ENCODE measurements around the gene RASD2.

The RASD2 gene

DNA sequence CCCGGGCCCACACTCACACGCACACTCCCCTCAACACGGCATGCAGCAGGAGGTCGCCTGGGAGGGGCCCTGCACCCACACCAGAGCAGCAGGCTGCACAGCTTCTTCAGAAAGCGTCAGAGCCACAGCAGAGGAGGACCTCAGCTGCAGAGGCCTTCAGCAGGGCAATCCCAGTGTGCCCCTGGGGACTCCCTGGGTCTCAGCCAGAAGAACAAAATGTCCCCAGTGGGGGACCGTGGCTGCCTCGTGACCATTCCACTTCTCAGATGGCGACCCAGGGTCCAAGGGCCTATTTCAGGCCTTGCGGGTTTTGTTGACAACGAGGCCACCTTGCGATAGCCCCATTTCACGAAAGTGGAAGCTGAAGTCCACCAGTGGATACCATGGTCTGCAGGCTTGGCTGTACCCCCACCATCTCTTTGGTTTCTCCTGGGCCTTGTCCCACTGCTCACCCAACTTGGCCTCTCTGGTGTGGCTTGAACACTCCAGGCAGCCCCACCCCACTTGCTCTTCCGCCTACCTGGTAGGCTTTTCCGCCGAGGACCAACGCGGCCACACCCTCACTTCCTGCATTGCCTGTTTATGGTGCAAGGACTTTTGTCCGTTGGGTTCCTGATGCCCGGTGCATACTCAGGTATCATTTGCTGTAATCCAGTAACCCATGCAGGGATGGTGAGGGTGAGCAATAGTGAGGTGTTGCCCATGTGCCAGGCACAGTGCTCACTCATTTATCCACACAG is 38.4 kb downstream of the RASD2 start:
- Histone ChIP-seq H3K4me3 (ENCODE audit: low read length) (no peak overlapping the region), H3K27ac (ENCODE audit: low read length) (no peak overlapping the region), H3K9me3 (ENCODE audit: insufficient read depth, low read depth, low read length) (no peaks in the 10 kb centered on the region), H3K9ac (ENCODE audit: low read depth, low read length) (no peak overlapping the region), H3K27me3 (ENCODE audit: insufficient read depth, low read length) (no peaks in the 10 kb centered on the region), H3K36me3 (ENCODE audit: insufficient read depth, low read depth, low read length) (no peaks in the 10 kb centered on the region), H3K4me1 (ENCODE audit: insufficient read depth, low read length) (no peaks in the 10 kb centered on the region)

DNA sequence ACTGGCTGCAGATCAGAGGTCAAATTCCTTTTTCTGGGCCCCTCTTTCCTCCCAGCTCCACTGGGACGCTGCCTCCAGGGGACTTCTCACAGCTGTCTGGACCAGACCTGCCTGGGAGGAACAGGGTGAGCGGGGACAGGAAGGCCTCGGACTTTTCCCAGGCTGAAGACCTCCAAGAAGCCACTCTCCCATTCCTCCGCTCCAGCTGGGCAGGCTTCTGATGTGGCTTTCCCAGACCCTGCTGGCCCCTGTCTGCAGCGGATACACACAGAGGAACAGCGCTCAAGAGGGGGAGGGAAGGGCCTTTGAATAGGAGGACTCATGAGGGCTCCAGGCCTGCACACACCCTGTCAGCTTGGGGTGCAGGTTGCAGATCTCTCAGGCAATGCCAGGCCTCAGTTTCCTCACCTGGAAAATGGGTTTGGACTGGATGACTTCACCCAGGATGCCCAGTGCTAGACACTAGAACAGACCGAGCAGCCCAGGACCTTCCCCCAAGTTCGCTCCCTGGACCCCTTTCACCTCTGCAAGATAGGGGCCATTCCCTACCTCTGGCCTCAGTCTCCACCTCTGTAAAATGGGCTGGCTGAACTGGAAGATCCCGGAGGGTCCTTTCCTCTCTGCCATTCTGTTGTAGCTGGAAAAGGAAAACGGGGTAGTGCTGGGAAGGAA is 39.9 kb downstream of the RASD2 start:
- Histone ChIP-seq H3K27ac (ENCODE audit: low read length) (no peak overlapping the region), H3K9ac (ENCODE audit: low read depth, low read length) (no peak overlapping the region), H3K27me3 (ENCODE audit: insufficient read depth, low read length) (no peaks in the 10 kb centered on the region), H3K36me3 (ENCODE audit: insufficient read depth, low read depth, low read length) (no peaks in the 10 kb centered on the region), H3K4me3 (ENCODE audit: low read length) (no peak overlapping the region), H3K4me1 (ENCODE audit: insufficient read depth, low read length) (no peaks in the 10 kb centered on the region), H3K9me3 (ENCODE audit: insufficient read depth, low read depth, low read length) (no peaks in the 10 kb centered on the region)

GRCh38 chr22:35581023-35581413 is 40.4 kb downstream of the RASD2 start:
- Histone ChIP-seq H3K9ac (ENCODE audit: low read depth, low read length) (no peak overlapping the region), H3K4me3 (ENCODE audit: low read length) (no peak overlapping the region), H3K9me3 (ENCODE audit: insufficient read depth, low read depth, low read length) (no peaks in the 10 kb centered on the region), H3K27ac (ENCODE audit: low read length) (no peak overlapping the region), H3K4me1 (ENCODE audit: insufficient read depth, low read length) (no peaks in the 10 kb centered on the region), H3K27me3 (ENCODE audit: insufficient read depth, low read length) (no peaks in the 10 kb centered on the region), H3K36me3 (ENCODE audit: insufficient read depth, low read depth, low read length) (no peaks in the 10 kb centered on the region)

DNA sequence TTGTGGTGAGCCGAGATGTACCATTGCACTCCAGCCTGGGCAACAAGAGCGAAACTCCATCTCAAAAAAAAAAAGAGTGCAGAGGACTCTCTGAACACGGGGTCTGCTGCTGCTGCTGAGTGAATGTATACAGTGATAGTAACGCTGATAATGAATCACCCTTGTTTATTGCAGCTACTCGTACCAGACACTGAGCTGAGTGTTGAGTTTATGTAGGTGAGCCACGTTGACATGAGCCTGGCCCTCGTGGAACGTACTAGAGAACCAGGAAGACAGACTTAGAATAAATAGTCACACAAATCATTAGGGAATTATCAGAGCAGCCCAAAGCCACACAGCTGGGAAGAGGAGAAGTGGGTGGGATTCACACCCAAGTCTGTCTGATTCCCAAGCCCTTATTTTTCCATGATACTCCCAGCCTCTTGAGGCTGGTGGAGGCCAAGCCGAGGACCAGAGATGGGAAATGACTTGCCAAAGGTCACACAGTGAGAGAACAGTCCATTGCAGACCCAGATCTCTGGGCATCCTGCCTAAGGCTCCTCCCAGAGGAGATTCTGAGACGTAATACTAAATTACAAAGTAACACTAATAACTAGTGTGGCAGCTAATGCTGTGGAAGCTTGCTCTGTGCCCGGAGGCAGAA is 41.7 kb downstream of the RASD2 start:
- no peak overlapping the region for H3K4me3 ChIP-seq (ENCODE audit: low read length)
- H3K36me3 ChIP-seq (ENCODE audit: insufficient read depth, low read depth, low read length) = no peaks in the 10 kb centered on the region
- no peaks in the 10 kb centered on the region for H3K4me1 ChIP-seq (ENCODE audit: insufficient read depth, low read length)
- no peak overlapping the region for H3K9ac ChIP-seq (ENCODE audit: low read depth, low read length)
- H3K9me3 ChIP-seq (ENCODE audit: insufficient read depth, low read depth, low read length) = no peaks in the 10 kb centered on the region
- no peak overlapping the region for H3K27ac ChIP-seq (ENCODE audit: low read length)
- H3K27me3 ChIP-seq (ENCODE audit: insufficient read depth, low read length) = no peaks in the 10 kb centered on the region

- Histone ChIP-seq H3K36me3 (ENCODE audit: insufficient read depth, low read depth, low read length) (no peaks in the 10 kb centered on the region), H3K4me1 (ENCODE audit: insufficient read depth, low read length) (no peaks in the 10 kb centered on the region), H3K9ac (ENCODE audit: low read depth, low read length) (no peak overlapping the region), H3K27me3 (ENCODE audit: insufficient read depth, low read length) (no peaks in the 10 kb centered on the region), H3K4me3 (ENCODE audit: low read length) (no peak overlapping the region), H3K27ac (ENCODE audit: low read length) (no peak overlapping the region), H3K9me3 (ENCODE audit: insufficient read depth, low read depth, low read length) (no peaks in the 10 kb centered on the region)
These were observed 42.4 kb downstream of the RASD2 start for GRCh38 chr22:35582861-35583670.

- Histone ChIP-seq H3K4me3 (ENCODE audit: low read length) (no peak overlapping the region), H3K4me1 (ENCODE audit: insufficient read depth, low read length) (no peaks in the 10 kb centered on the region), H3K9ac (ENCODE audit: low read depth, low read length) (no peak overlapping the region), H3K9me3 (ENCODE audit: insufficient read depth, low read depth, low read length) (no peaks in the 10 kb centered on the region), H3K27me3 (ENCODE audit: insufficient read depth, low read length) (no peaks in the 10 kb centered on the region), H3K36me3 (ENCODE audit: insufficient read depth, low read depth, low read length) (no peaks in the 10 kb centered on the region), H3K27ac (ENCODE audit: low read length) (no peak overlapping the region)
These were observed 46.1 kb downstream of the RASD2 start for GRCh38 chr22:35586771-35587170.

- H3K27ac ChIP-seq (ENCODE audit: low read length) = no peak overlapping the region
- no peaks in the 10 kb centered on the region for H3K4me1 ChIP-seq (ENCODE audit: insufficient read depth, low read length)
- H3K9me3 ChIP-seq (ENCODE audit: insufficient read depth, low read depth, low read length) = no peaks in the 10 kb centered on the region
- H3K4me3 ChIP-seq (ENCODE audit: low read length) = no peak overlapping the region
- H3K9ac ChIP-seq (ENCODE audit: low read depth, low read length) = no peak overlapping the region
- H3K36me3 ChIP-seq (ENCODE audit: insufficient read depth, low read depth, low read length) = no peaks in the 10 kb centered on the region
- H3K27me3 ChIP-seq (ENCODE audit: insufficient read depth, low read length) = no peaks in the 10 kb centered on the region
These were observed 46.8 kb downstream of the RASD2 start for GRCh38 chr22:35587447-35587870.

DNA sequence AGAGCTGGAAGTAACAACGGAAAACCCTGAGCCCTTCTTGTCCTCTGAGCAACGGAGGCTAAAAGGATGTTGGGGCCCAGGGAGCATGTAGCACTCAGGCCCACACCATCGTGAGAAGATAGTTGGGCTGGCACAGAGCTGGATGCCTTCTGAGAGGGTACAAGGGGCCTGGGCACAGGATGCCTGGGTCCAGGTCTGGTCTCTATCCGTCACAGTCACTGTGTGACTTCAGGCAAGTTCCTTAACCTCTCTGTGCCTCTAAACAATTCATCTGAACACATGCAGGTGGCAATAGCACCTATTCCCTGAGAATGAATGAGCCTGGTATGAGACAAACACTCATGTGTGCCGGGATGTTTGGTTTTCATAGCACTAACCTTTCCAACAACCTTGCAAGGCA is 47.3 kb downstream of the RASD2 start:
- no peaks in the 10 kb centered on the region for H3K4me1 ChIP-seq (ENCODE audit: insufficient read depth, low read length)
- H3K27me3 ChIP-seq (ENCODE audit: insufficient read depth, low read length) = no peaks in the 10 kb centered on the region
- H3K27ac ChIP-seq (ENCODE audit: low read length) = no peak overlapping the region
- H3K36me3 ChIP-seq (ENCODE audit: insufficient read depth, low read depth, low read length) = no peaks in the 10 kb centered on the region
- no peak overlapping the region for H3K4me3 ChIP-seq (ENCODE audit: low read length)
- H3K9me3 ChIP-seq (ENCODE audit: insufficient read depth, low read depth, low read length) = no peaks in the 10 kb centered on the region
- no peak overlapping the region for H3K9ac ChIP-seq (ENCODE audit: low read depth, low read length)

DNA sequence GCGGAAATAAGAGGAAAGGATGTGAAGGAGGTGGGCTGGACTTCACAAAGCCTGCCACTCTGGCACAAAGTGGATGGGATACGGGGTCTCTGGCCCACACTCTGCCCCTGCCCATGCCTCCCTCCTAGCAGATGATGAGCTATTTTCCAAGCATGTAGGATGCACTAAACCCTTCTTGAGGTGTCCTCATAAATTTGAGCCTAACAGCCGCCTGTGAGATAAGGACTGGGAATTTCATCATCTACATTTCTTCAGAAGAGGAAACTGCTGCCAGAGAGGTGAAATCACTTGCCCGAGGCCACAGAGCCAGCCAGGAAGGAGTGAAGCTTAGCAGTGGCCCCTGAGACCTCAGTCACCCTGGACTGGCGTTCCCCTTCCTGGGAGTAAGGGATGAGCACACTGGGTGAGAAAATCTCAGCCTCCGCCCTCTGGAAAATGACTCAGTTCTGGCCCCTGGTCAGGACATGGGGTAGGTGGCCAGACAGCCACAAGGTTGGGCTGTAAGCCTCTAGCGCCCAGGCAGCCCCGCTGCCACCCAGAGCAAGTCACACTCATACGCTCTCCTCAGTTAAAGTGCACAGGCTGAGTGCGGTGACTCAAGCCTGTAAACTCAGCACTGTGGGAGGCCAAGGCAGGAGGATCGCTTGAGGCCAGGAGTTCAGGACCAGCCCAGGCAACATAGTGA is 48.6 kb downstream of the RASD2 start:
- no peaks in the 10 kb centered on the region for H3K9me3 ChIP-seq (ENCODE audit: insufficient read depth, low read depth, low read length)
- H3K4me3 ChIP-seq (ENCODE audit: low read length) = no peak overlapping the region
- H3K9ac ChIP-seq (ENCODE audit: low read depth, low read length) = no peak overlapping the region
- no peaks in the 10 kb centered on the region for H3K27me3 ChIP-seq (ENCODE audit: insufficient read depth, low read length)
- H3K27ac ChIP-seq (ENCODE audit: low read length) = no peak overlapping the region
- H3K36me3 ChIP-seq (ENCODE audit: insufficient read depth, low read depth, low read length) = no peaks in the 10 kb centered on the region
- H3K4me1 ChIP-seq (ENCODE audit: insufficient read depth, low read length) = no peaks in the 10 kb centered on the region

GRCh38 chr22:35589756-35590093 is 49.1 kb downstream of the RASD2 start:
- Histone ChIP-seq H3K27ac (ENCODE audit: low read length) (no peak overlapping the region), H3K4me3 (ENCODE audit: low read length) (no peak overlapping the region), H3K4me1 (ENCODE audit: insufficient read depth, low read length) (no peaks in the 10 kb centered on the region), H3K9ac (ENCODE audit: low read depth, low read length) (no peak overlapping the region), H3K9me3 (ENCODE audit: insufficient read depth, low read depth, low read length) (no peaks in the 10 kb centered on the region), H3K27me3 (ENCODE audit: insufficient read depth, low read length) (no peaks in the 10 kb centered on the region), H3K36me3 (ENCODE audit: insufficient read depth, low read depth, low read length) (no peaks in the 10 kb centered on the region)

DNA sequence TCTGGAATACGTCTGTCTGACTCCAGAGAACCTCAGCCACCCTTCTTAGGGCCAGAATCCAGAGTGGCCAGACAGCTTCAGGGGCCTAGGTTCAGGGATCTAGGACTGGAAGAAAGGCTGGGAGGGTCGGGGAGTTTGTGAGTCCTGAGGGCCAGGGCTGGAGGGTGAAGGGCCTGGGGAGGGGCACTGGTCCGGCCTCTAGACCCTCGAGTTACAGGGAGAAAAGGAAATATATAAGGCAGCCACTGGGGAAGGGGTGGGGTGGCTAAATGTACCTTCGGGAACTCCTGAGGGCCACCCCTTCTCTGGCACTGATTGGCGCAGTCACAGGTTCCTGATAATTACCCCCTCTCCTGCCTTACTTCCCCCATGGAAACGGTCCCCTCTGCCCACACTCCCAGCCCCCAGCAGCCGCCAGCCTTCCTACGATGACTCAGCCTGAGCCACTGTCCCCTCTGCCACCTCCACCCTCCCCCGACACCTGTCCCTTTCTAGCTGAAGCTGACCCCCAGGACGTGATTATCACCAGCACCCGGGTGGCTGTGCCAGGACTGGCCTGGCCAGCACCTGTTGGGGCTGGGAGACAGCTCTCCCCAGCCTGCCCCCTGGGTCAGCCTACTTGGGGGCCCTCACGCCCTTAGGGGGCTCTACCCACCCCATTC is 50.1 kb downstream of the RASD2 start:
- H3K27ac ChIP-seq (ENCODE audit: low read length) = no peak overlapping the region
- no peak overlapping the region for H3K9ac ChIP-seq (ENCODE audit: low read depth, low read length)
- no peak overlapping the region for H3K4me3 ChIP-seq (ENCODE audit: low read length)
- no peaks in the 10 kb centered on the region for H3K4me1 ChIP-seq (ENCODE audit: insufficient read depth, low read length)
- no peaks in the 10 kb centered on the region for H3K27me3 ChIP-seq (ENCODE audit: insufficient read depth, low read length)
- no peaks in the 10 kb centered on the region for H3K9me3 ChIP-seq (ENCODE audit: insufficient read depth, low read depth, low read length)
- no peaks in the 10 kb centered on the region for H3K36me3 ChIP-seq (ENCODE audit: insufficient read depth, low read depth, low read length)
